ENCODE measurements around the gene UMAD1. TPM values are rescaled to one million over a fixed set of nuclear protein-coding genes. Genes with fewer than 3 reads are reported as not detected.

The UMAD1 gene
- total and polyA plus RNA-seq, 4 donors, result 7.7 to 19.2 (median 12.2) TPM

DNA sequence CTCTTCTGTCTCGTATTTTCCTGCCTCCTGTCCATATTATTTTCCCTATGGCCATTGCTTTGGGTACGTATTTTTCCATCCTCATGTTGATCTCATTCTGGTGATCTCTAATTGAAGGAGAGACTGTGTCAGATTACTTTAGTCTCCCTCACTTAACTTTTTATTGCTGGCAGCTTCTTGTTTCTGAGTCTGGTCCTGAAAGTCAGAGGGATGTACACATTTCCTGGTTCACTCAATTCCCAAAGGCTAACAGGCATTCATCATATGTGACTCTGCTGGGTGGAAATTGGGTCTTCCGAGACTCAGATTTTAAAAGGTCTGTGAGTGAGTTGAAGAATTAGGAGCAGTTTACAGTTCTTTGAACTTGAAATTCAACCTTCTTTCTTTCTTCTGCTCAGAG is 10.9 kb downstream of the UMAD1 start:
- no peaks in the 10 kb centered on the region for H3K9me3 ChIP-seq (ENCODE audit: control insufficient read depth in 4 of 4, insufficient read depth in 3 of 4, low read length in 3 of 4)
- H3K9ac ChIP-seq (ENCODE audit: insufficient read depth in 1 of 2, low read length in 2 of 2), result no peak overlapping the region
- peaks cover 0 to 7% (median 1%) of the 10 kb centered on the region in 5 donors for H3K4me1 ChIP-seq (ENCODE audit: control insufficient read depth in 5 of 5, insufficient read depth in 5 of 5, low read length in 5 of 5)

DNA sequence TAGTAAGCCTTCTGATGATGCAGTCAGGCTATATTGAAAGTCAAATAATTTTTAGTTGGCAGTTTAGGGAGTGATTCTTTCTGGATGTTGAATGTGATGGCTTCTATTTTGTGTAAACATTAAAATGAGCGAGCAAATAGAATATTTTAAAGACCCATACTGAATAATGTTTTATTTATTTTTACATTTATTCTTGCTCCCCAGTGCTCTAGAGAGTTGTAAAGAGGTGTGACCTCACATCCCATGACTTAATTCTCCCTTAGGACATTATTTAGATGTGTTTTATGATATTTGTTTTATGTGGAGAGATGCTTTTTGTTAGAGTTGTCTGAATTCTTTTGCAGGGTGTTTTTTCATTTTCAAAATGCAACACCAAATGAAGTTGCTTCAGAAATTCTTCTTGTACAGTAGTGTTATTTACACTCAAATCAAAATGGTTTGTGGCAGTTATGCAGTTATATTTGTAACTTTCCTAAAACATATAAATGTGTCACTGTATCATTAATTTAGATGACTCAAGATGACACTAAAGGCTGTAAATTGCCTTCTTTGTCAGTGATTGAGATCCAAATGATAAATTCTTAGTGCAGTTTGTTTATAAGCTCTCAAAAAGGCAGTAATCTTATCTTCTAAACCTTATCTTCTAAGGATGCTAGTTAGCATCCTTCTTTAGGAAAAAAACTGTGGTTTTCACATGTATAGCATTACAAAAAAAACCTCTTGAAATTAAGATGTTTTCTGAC is 12.4 kb downstream of the UMAD1 start:
- no peaks in the 10 kb centered on the region for H3K36me3 ChIP-seq (ENCODE audit: control insufficient read depth in 4 of 4, insufficient read depth in 4 of 4, low read length in 4 of 4)
- H3K9ac ChIP-seq (ENCODE audit: insufficient read depth in 1 of 2, low read length in 2 of 2), result no peak overlapping the region
- DNase-seq, result no peak
- H3K9me3 ChIP-seq (ENCODE audit: control insufficient read depth in 4 of 4, insufficient read depth in 3 of 4, low read length in 3 of 4), result no peaks in the 10 kb centered on the region
- ATAC-seq (ENCODE audit: insufficient read depth, low FRiP score), result no peak
- H3K27me3 ChIP-seq (ENCODE audit: control insufficient read depth in 3 of 3, insufficient read depth in 3 of 3, low read length in 2 of 3), result no peaks in the 10 kb centered on the region
- TF ChIP-seq, protein P1, sequence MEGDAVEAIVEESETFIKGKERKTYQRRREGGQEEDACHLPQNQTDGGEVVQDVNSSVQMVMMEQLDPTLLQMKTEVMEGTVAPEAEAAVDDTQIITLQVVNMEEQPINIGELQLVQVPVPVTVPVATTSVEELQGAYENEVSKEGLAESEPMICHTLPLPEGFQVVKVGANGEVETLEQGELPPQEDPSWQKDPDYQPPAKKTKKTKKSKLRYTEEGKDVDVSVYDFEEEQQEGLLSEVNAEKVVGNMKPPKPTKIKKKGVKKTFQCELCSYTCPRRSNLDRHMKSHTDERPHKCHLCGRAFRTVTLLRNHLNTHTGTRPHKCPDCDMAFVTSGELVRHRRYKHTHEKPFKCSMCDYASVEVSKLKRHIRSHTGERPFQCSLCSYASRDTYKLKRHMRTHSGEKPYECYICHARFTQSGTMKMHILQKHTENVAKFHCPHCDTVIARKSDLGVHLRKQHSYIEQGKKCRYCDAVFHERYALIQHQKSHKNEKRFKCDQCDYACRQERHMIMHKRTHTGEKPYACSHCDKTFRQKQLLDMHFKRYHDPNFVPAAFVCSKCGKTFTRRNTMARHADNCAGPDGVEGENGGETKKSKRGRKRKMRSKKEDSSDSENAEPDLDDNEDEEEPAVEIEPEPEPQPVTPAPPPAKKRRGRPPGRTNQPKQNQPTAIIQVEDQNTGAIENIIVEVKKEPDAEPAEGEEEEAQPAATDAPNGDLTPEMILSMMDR (IDR thresholded peaks at IDR 0.05; ENCODE audit: control extremely low read depth, extremely low read depth), result no peak
- H3K4me1 ChIP-seq (ENCODE audit: control insufficient read depth in 5 of 5, insufficient read depth in 5 of 5, low read length in 5 of 5), result peaks cover 0 to 7% (median 1%) of the 10 kb centered on the region in 5 donors
- H3K27ac ChIP-seq (ENCODE audit: low read depth in 1 of 2, low read length in 1 of 2), result no peak overlapping the region
- H3K4me3 ChIP-seq, result no peak overlapping the region
- 75 to 85% methylated on average over 1 of the region's 1 CpG for WGBS, 2 donors

More for the DNA sequence above, 10.9 kb downstream of the UMAD1 start:
- H3K4me3 ChIP-seq, result no peak overlapping the region
- no peak for ATAC-seq (ENCODE audit: insufficient read depth, low FRiP score)
- 71 to 94% methylated on average over 3 of the region's 3 CpGs for WGBS, 2 donors
- H3K27ac ChIP-seq (ENCODE audit: low read depth in 1 of 2, low read length in 1 of 2), result no peak overlapping the region
- H3K27me3 ChIP-seq (ENCODE audit: control insufficient read depth in 3 of 3, insufficient read depth in 3 of 3, low read length in 2 of 3), result no peaks in the 10 kb centered on the region
- H3K36me3 ChIP-seq (ENCODE audit: control insufficient read depth in 4 of 4, insufficient read depth in 4 of 4, low read length in 4 of 4), result no peaks in the 10 kb centered on the region
- no peak for DNase-seq
- TF ChIP-seq, protein P1 (IDR thresholded peaks at IDR 0.05; ENCODE audit: control extremely low read depth, extremely low read depth), result no peak

DNA sequence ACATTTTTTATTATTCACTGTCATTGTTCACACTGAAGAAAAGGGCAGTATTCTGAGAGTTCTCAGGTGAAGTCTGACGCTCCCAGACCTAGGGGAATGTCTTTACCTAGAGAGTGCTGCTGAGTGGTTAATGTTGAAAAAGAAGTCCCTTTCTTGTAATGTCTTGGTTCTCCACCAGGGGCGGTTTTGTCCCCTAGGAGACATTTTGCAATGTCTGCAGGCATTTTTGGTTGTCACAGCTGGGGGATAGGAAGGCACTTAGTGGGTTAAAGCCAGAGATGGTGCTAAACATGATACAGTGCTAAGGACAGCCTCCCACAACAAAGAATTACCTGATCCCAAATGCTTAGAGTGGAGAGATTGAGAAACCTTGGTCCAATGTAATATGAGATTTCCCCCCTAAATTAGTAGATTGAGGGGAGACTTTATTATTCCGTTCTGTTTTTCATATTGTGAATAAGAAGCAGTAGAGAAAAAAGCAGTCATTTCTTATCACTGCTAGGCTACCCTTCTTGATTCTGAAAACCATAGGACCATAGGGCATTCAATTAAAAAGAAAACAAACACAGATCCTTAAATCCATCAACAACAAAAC is 13.1 kb downstream of the UMAD1 start:
- Histone ChIP-seq H3K4me1 (ENCODE audit: control insufficient read depth in 5 of 5, insufficient read depth in 5 of 5, low read length in 5 of 5) (peaks cover 0 to 7% (median 1%) of the 10 kb centered on the region in 5 donors), H3K27ac (ENCODE audit: low read depth in 1 of 2, low read length in 1 of 2) (no peak overlapping the region), H3K27me3 (ENCODE audit: control insufficient read depth in 3 of 3, insufficient read depth in 3 of 3, low read length in 2 of 3) (no peaks in the 10 kb centered on the region), H3K36me3 (ENCODE audit: control insufficient read depth in 4 of 4, insufficient read depth in 4 of 4, low read length in 4 of 4) (no peaks in the 10 kb centered on the region), H3K9ac (ENCODE audit: insufficient read depth in 1 of 2, low read length in 2 of 2) (no peak overlapping the region), H3K4me3 (no peak overlapping the region), H3K9me3 (ENCODE audit: control insufficient read depth in 4 of 4, insufficient read depth in 3 of 4, low read length in 3 of 4) (no peaks in the 10 kb centered on the region)
- no peak for ATAC-seq (ENCODE audit: insufficient read depth, low FRiP score)
- TF ChIP-seq, protein P1 (IDR thresholded peaks at IDR 0.05; ENCODE audit: control extremely low read depth, extremely low read depth), result no peak
- no peak for DNase-seq
- 77 to 78% methylated on average over 3 of the region's 3 CpGs for WGBS, 2 donors
